Measurements from ENCODE around the gene TTLL11.

DNA sequence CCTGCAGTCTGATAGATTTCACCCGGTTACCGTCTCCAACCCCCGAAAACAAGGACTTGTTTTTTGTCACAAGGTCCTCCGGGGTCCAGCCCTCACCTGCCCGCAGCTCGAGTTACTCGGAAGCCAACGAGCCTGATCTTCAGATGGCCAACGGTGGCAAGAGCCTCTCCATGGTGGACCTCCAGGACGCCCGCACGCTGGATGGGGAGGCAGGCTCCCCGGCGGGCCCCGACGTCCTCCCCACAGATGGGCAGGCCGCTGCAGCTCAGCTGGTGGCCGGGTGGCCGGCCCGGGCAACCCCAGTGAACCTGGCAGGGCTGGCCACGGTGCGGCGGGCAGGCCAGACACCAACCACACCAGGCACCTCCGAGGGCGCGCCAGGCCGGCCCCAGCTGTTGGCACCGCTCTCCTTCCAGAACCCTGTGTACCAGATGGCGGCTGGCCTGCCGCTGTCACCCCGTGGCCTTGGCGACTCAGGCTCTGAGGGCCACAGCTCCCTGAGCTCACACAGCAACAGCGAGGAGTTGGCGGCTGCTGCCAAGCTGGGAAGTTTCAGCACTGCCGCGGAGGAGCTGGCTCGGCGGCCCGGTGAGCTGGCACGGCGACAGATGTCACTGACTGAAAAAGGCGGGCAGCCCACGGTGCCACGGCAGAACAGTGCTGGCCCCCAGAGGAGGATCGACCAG is 320.4 kb downstream of the TTLL11 start:
- TF ChIP-seq, protein P1, sequence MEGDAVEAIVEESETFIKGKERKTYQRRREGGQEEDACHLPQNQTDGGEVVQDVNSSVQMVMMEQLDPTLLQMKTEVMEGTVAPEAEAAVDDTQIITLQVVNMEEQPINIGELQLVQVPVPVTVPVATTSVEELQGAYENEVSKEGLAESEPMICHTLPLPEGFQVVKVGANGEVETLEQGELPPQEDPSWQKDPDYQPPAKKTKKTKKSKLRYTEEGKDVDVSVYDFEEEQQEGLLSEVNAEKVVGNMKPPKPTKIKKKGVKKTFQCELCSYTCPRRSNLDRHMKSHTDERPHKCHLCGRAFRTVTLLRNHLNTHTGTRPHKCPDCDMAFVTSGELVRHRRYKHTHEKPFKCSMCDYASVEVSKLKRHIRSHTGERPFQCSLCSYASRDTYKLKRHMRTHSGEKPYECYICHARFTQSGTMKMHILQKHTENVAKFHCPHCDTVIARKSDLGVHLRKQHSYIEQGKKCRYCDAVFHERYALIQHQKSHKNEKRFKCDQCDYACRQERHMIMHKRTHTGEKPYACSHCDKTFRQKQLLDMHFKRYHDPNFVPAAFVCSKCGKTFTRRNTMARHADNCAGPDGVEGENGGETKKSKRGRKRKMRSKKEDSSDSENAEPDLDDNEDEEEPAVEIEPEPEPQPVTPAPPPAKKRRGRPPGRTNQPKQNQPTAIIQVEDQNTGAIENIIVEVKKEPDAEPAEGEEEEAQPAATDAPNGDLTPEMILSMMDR (conservative IDR thresholded peaks at IDR 0.05; ENCODE audit: low read length), result no peak
- TF ChIP-seq EZH2phosphoT487 (IDR thresholded peaks at IDR 0.05; ENCODE audit: borderline replicate concordance, low read depth, low read length), result no peak
